ENCODE data around the gene IL11RA. TPM values are rescaled to one million over a fixed set of nuclear protein-coding genes. Genes with fewer than 3 reads are reported as not detected.

Gene IL11RA
- total and polyA plus RNA-seq, 2 of the 8 experiments (the other 6 are each of a cell fraction or from before 2014, with no cell fraction given): 5.5 to 9.1 TPM

- no peak for FAIRE-seq
- no peak overlapping the region for H3K23ac ChIP-seq (ENCODE audit: insufficient read length)
- H3K56ac ChIP-seq (replicated peaks; ENCODE audit: insufficient read length, low read depth, low read length): no peak overlapping the region
- H4K8ac ChIP-seq (ENCODE audit: extremely low read depth, insufficient read depth, low read length): no peak overlapping the region
- WGBS, 2 experiments (ENCODE audit: extremely low coverage in 1 of 2, insufficient coverage in 1 of 2, insufficient read length in 1 of 2, insufficient replicate concordance in 2 of 2, low coverage in 1 of 2, low lambda C conversion rate in 2 of 2, missing lambda C conversion rate in 1 of 2): 72% methylated on average over 2 of the region's 2 CpGs; no CpG with 5 or more reads in 1 of the 2 experiments
- no peaks in the 10 kb centered on the region for H3K79me1 ChIP-seq (ENCODE audit: low read depth, low read length)
- H3K36me3 ChIP-seq (ENCODE audit: control insufficient read depth in 2 of 4, insufficient read depth in 4 of 4, low read length in 3 of 4): no peaks in the 10 kb centered on the region
- peaks cover 0 to 8% (median 5%) of the 10 kb centered on the region in 4 experiments; a peak in 6 of 7 replicates for H3K4me1 ChIP-seq (replicated peaks in 1 of 4; ENCODE audit: control insufficient read depth in 3 of 4, insufficient read depth in 4 of 4, low read length in 3 of 4)
- H4K91ac ChIP-seq (replicated peaks; ENCODE audit: insufficient read length, low read length): no peak overlapping the region
- CTCF ChIA-PET (ENCODE audit: partially characterized antibody): interaction anchor here (0.6 to 16.9 kb wide), 10 partner anchors 10 to 113 kb away, joined by 3 to 401 read pairs (median 69); partner anchors contain the start of genes ARID3C and SIGMAR1
- POLR2A ChIA-PET (ENCODE audit: partially characterized antibody): no interaction called here
- no peak overlapping the region for H2BK15ac ChIP-seq (ENCODE audit: low read length)
- no peak overlapping the region for H2AFZ ChIP-seq (ENCODE audit: low read length)
- no peak overlapping the region; a peak in 1 of 7 replicates for H3K9ac ChIP-seq (replicated peaks in 1 of 4; ENCODE audit: extremely low read depth in 1 of 4, low read depth in 3 of 4, low read length in 3 of 4)
- no peak overlapping the region for H3K4ac ChIP-seq (replicated peaks; ENCODE audit: insufficient read length, low read depth, low read length)
- no peak for TF ChIP-seq SRF (IDR thresholded peaks at IDR 0.05; ENCODE audit: low read depth, low read length)
- no peak for TF ChIP-seq TAF1 (IDR thresholded peaks at IDR 0.05; ENCODE audit: low read depth, low read length)
- no peak for TF ChIP-seq BCL11A (IDR thresholded peaks at IDR 0.05; ENCODE audit: low read depth in 2 of 2, low read length in 2 of 2)
- no peak for TF ChIP-seq TCF12 (IDR thresholded peaks at IDR 0.05; ENCODE audit: low read depth, low read length)
- TF ChIP-seq RNF2 (IDR thresholded peaks at IDR 0.05; ENCODE audit: borderline replicate concordance, low read depth, low read length, missing control alignments, poor library complexity, severe bottlenecking): no peak
- no peak for TF ChIP-seq RAD21 (IDR thresholded peaks at IDR 0.05 in 1 of 2, conservative IDR thresholded peaks at IDR 0.05 in 1 of 2; ENCODE audit: low read depth in 2 of 2, low read length in 2 of 2)
- no peak for TF ChIP-seq ASH2L (IDR thresholded peaks at IDR 0.05; ENCODE audit: low read length)
- TF ChIP-seq POU5F1 (IDR thresholded peaks at IDR 0.05; ENCODE audit: low read depth, low read length): no peak
- no peak for TF ChIP-seq SAP30 (IDR thresholded peaks at IDR 0.05; ENCODE audit: insufficient read depth, insufficient replicate concordance, low read length)
- H2BK20ac ChIP-seq (ENCODE audit: low read length): no peak overlapping the region
- H3K4me2 ChIP-seq (ENCODE audit: insufficient read depth in 1 of 2, low read depth in 2 of 2, low read length in 2 of 2): no peak overlapping the region
- no peaks in the 10 kb centered on the region for H3K9me3 ChIP-seq (ENCODE audit: insufficient read depth in 2 of 2, low read depth in 1 of 2, low read length in 1 of 2)
- no peak overlapping the region for H2BK12ac ChIP-seq (ENCODE audit: low read depth, low read length)
- no peaks in the 10 kb centered on the region for H3K79me2 ChIP-seq (ENCODE audit: control insufficient read depth in 1 of 2, insufficient read depth in 2 of 2, low read length in 2 of 2)
- H2AK5ac ChIP-seq (ENCODE audit: low read depth, low read length): no peak overlapping the region
- no peak overlapping the region for H2BK120ac ChIP-seq (replicated peaks; ENCODE audit: low read depth, low read length)
- no peak overlapping the region for H3K4me3 ChIP-seq (ENCODE audit: extremely low read depth in 1 of 4, insufficient read depth in 2 of 4, low read depth in 3 of 4, low read length in 4 of 4)
- no peak overlapping the region for H3K14ac ChIP-seq (ENCODE audit: insufficient read length)
- peaks cover 7% of the 10 kb centered on the region; the same call in 1 of the 2 replicates for H3K23me2 ChIP-seq (ENCODE audit: low read depth, low read length)
- H3K18ac ChIP-seq (ENCODE audit: extremely low read depth, low read length): no peak overlapping the region
- no peak overlapping the region; the same call in 1 of the 2 replicates for H2BK5ac ChIP-seq (ENCODE audit: low read depth, low read length)
- no peaks in the 10 kb centered on the region for H4K20me1 ChIP-seq (replicated peaks in 1 of 2; ENCODE audit: control insufficient read depth in 1 of 2, insufficient read depth in 2 of 2, low read length in 2 of 2)
- no peak overlapping the region for H3K27ac ChIP-seq (ENCODE audit: low read depth, low read length)
- H4K5ac ChIP-seq (ENCODE audit: insufficient read length, low read depth, low read length): no peak overlapping the region
- DNase-seq (ENCODE audit: low read depth in 1 of 2, low spot score in 2 of 2): no peak
- H3K27me3 ChIP-seq (replicated peaks in 1 of 4; ENCODE audit: control insufficient read depth in 3 of 4, extremely low read depth in 1 of 4, insufficient read depth in 3 of 4, low read length in 3 of 4): peaks cover 0 to 3% (median 0%) of the 10 kb centered on the region in 4 experiments; a peak in 1 of 7 replicates
Observed at GRCh38 chr9:34607331-34607730, 44.7 kb upstream of the IL11RA start.

All from H1 (cell line).